Aorta (tissue), 5 donors: Measurements from ENCODE around the gene HBA2. TPM values are rescaled to one million over a fixed set of nuclear protein-coding genes. Genes with fewer than 3 reads are reported as not detected.
"Not testable (repeated sequence)": the region's sequence is repeated elsewhere in the genome, so short reads cannot be mapped to it uniquely, and the experiment has no call there.

Experiments
- ATAC-seq: fragments of 200-7000 bp; cut with Tn5 transposase; one replicate; pipeline ENCODE4 v1.9.1; 2022; ENCODE audit warnings: moderate library complexity; ENCODE audit not compliant: low FRiP score
- DNase-seq, 2 donors: peaks; one replicate each; pipeline ENCODE4 v3.0.0-alpha.2; 2020
- H3K27ac ChIP-seq, 2 donors: one replicate each; pipeline ENCODE4 v1.5.1; 2013; ENCODE audit warnings: low read length in 2 of 2, mild to moderate bottlenecking in 2 of 2, moderate library complexity in 2 of 2, control low read depth in 1 of 2, inconsistent platforms in 1 of 2, low read depth in 1 of 2
- H3K27me3 ChIP-seq, 2 donors: one replicate each; pipeline ENCODE4 v1.6.1; 2013; ENCODE audit warnings: control low read depth in 1 of 2, low read length in 1 of 2, mild to moderate bottlenecking in 1 of 2, moderate library complexity in 1 of 2; ENCODE audit not compliant: insufficient read depth in 2 of 2, control insufficient read depth in 1 of 2
- H3K36me3 ChIP-seq, 2 donors: one replicate each; pipeline ENCODE4 v1.6.1; 2013; ENCODE audit warnings: control low read depth in 1 of 2, low read length in 1 of 2, mild to moderate bottlenecking in 1 of 2; ENCODE audit not compliant: insufficient read depth in 2 of 2, control insufficient read depth in 1 of 2
- H3K4me1 ChIP-seq, 2 donors: one replicate each; pipeline ENCODE4 v1.6.1; 2013; ENCODE audit warnings: low read length in 2 of 2, control low read depth in 1 of 2, mild to moderate bottlenecking in 1 of 2, moderate library complexity in 1 of 2; ENCODE audit not compliant: insufficient read depth in 2 of 2, control insufficient read depth in 1 of 2
- H3K4me3 ChIP-seq, 2 donors: one replicate each; pipeline ENCODE4 v1.5.1; 2013; ENCODE audit warnings: low read length in 2 of 2, control low read depth in 1 of 2, mild to moderate bottlenecking in 1 of 2
- H3K9me3 ChIP-seq: one replicate; pipeline ENCODE4 v1.6.1; 2013; ENCODE audit warnings: mild to moderate bottlenecking, low read length; ENCODE audit not compliant: control insufficient read depth
- WGBS, 2 donors: extraction: QIAGEN DNeasy Blood & Tissue Kit; methylation state at CpG; one replicate each; pipeline ENCODE4 v1.1.7; 2013; 5-methylcytosine and 5-hydroxymethylcytosine counted together
- intact Hi-C, 2 donors: fragments of 100-400 bp; cut with DNase I; formaldehyde crosslinking; loops; one replicate each; pipeline versions ENCODE4 v1.14.2 to v1.15.0; 2022
- polyA plus RNA-seq, 2 donors: library from polyadenylated mRNA; stranded (reverse); fragments of 200-250 nt; gene quantifications; one replicate each; pipeline ENCODE4 v1.2.3, GENCODE V29; 2013
- total RNA-seq, 2 donors: library from RNA; stranded (reverse); fragmentation: NEBNext Ultra II Directional; extraction: Animal tissue kit (Norgen Biotek cat#: 25700); gene quantifications; one replicate each; pipeline ENCODE4 v1.2.1, GENCODE V29; 2021
- donor health status: healthy with polysubstance abuse.
- donor health status: Bipolar disorder and iron deficiency.
- donor health status: DM: no; HTN: no; CAD: no.
- donor health status: DM: no; HTN: no; CAD: no.
- donor health status: DM: yes; HTN: yes; CAD: no.

Gene HBA2
- total and polyA plus RNA-seq, 4 donors, result 30.6 to 1,265 (median 242) TPM

DNA sequence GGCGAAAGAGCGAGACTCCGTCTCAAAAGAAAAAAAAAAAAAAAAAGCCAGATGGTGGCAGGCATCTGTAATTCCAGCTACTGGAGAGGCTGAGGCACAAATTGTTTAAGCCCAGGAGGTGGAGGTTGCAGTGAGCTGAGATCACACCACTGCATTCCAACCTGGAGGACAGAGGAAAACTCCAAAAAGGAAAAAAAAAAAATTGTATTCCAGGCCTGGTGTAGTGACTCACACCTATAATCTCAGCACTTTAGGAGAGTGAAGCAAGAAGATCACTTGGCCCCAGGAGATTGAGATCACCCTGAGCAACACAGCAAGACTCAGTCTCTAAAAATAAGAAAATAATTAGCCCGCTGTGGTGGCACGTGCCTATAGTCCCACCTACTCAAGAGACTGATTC, 27.7 kb downstream of the HBA2 start:
- no peaks in the 10 kb centered on the region for H3K9me3 ChIP-seq
- no peaks in the 10 kb centered on the region for H3K27me3 ChIP-seq
- no peak for DNase-seq
- no peak overlapping the region for H3K27ac ChIP-seq
- H3K4me1 ChIP-seq, result no peaks in the 10 kb centered on the region
- WGBS, 2 donors, result 90 to 92% methylated on average over 5 of the region's 5 CpGs
- intact Hi-C loops, result no loop called here
- peaks cover 4 to 16% of the 10 kb centered on the region in 2 donors for H3K36me3 ChIP-seq
- no peak for ATAC-seq
- no peak overlapping the region for H3K4me3 ChIP-seq

GRCh38 chr16:203246-203645, 30.6 kb downstream of the HBA2 start:
- no peaks in the 10 kb centered on the region for H3K9me3 ChIP-seq
- intact Hi-C loops, result no loop called here
- no peaks in the 10 kb centered on the region for H3K27me3 ChIP-seq
- no peak overlapping the region for H3K27ac ChIP-seq
- ATAC-seq (no peak), DNase-seq (no peak)
- no peaks in the 10 kb centered on the region for H3K4me1 ChIP-seq
- 96 to 98% methylated on average over 4 of the region's 4 CpGs for WGBS, 2 donors
- H3K4me3 ChIP-seq, result no peak overlapping the region
- H3K36me3 ChIP-seq, result peaks cover 16 to 18% of the 10 kb centered on the region in 2 donors

DNA sequence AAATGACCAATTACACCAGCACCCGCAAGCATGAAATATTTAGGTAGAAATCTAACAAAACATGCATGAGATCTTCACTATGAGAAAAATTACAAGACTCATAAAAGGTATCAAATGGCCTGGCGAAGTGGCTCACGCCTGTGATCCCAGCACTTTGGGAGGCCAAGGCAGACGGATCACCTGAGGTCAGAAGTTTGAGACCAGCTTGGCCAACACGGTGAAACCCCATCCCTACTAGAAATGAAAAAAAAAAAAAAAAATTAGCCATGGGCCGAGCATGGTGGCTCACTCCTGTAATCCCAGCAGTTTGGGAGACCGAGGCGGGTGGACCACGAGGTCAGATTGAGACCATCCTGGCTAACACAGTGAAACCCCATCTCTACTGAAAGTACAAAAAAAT, 31.4 kb downstream of the HBA2 start:
- WGBS, 2 donors, result 94 to 98% methylated on average over 9 of the region's 9 CpGs
- H3K9me3 ChIP-seq, ATAC-seq, DNase-seq, intact Hi-C loops, H3K4me1 ChIP-seq, H3K27ac ChIP-seq, H3K4me3 ChIP-seq, H3K27me3 ChIP-seq: not testable (repeated sequence)
- peaks cover 13 to 16% of the 10 kb centered on the region in 2 donors for H3K36me3 ChIP-seq

GRCh38 chr16:209359-209758, 36.7 kb downstream of the HBA2 start:
- peaks cover 12 to 16% of the 10 kb centered on the region in 2 donors for H3K36me3 ChIP-seq
- ATAC-seq, H3K9me3 ChIP-seq, H3K4me1 ChIP-seq, H3K27ac ChIP-seq, H3K27me3 ChIP-seq, H3K4me3 ChIP-seq, intact Hi-C loops, DNase-seq: not testable (repeated sequence)
- 82 to 83% methylated on average over 4 of the region's 4 CpGs for WGBS, 2 donors

DNA sequence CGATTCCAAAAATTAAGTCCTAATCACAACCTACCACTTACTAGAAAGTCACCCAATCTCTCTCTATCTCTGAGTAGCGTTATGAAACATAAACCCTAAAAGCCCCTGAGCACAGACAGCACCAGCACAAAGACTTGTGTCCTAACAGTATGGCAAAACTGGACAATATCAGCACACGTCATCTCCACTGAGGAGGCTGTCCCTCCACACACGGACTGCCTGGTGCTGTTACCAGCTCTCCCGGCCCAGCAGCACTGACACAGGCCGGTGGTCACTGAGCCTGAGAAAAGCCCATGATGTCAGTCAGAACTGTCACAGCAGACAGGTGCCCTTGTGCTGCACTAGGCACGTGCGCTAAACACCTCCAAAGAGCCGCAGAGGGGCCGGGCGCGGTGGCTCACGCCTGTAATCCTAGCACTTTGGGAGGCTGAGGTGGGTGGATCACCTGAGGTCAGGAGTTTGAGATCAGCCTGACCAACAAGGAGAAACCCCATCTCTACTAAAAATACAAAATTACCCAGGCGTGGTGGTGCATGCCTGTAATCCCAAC, 39.0 kb downstream of the HBA2 start:
- intact Hi-C loops, ATAC-seq: not testable (repeated sequence)
- 88% methylated on average over 14 of the region's 14 CpGs for WGBS, 2 donors

GRCh38 chr16:212999-213398, 40.3 kb downstream of the HBA2 start:
- H3K4me3 ChIP-seq, result no peak overlapping the region
- DNase-seq (no peak), ATAC-seq (no peak)
- 87 to 92% methylated on average over 3 of the region's 3 CpGs for WGBS, 2 donors
- H3K27me3 ChIP-seq, result no peaks in the 10 kb centered on the region
- intact Hi-C loops, result no loop called here
- H3K4me1 ChIP-seq, result no peaks in the 10 kb centered on the region
- H3K27ac ChIP-seq, result no peak overlapping the region
- peaks cover 2 to 6% of the 10 kb centered on the region in 2 donors for H3K36me3 ChIP-seq
- no peaks in the 10 kb centered on the region for H3K9me3 ChIP-seq

More for the DNA sequence above, 39.0 kb downstream of the HBA2 start:
- H3K9me3 ChIP-seq, H3K27ac ChIP-seq, H3K4me1 ChIP-seq, H3K4me3 ChIP-seq, DNase-seq, H3K27me3 ChIP-seq: not testable (repeated sequence)
- peaks cover 2 to 11% of the 10 kb centered on the region in 2 donors for H3K36me3 ChIP-seq

DNA sequence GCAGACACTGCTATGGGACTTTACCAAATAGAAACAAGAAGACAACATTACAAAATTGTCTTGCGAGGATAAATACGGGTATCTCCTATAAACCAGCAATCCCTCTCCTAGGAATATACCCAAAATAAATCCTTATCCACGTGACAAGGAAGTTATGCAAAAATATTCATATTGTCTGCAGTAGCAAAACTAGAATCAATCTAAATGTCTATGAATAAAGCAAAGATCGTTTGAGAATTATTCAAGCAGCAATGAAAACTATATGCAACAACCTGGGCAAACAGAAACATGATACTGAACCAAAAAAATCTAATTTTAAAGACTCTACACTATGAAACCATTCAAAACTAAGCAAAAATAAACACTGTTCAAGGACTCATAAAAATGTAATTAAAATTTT, 47.3 kb downstream of the HBA2 start:
- H3K36me3 ChIP-seq, result peaks cover 2 to 6% of the 10 kb centered on the region in 2 donors
- H3K4me3 ChIP-seq, result no peak overlapping the region
- intact Hi-C loops, result no loop called here
- no peaks in the 10 kb centered on the region for H3K27me3 ChIP-seq
- H3K27ac ChIP-seq, result no peak overlapping the region
- no peaks in the 10 kb centered on the region for H3K4me1 ChIP-seq
- DNase-seq (no peak), ATAC-seq (no peak)
- H3K9me3 ChIP-seq, result no peaks in the 10 kb centered on the region
- WGBS, 2 donors, result 62 to 67% methylated on average over 4 of the region's 4 CpGs

Other genes with a start within 250 kb of the HBA2 start
- gene POLR3K, start 119.3 kb upstream of the HBA2 start, total RNA-seq, result 1 to 10 TPM; 6.0 to 6.1 TPM
- gene POLR3K, start 119.3 kb upstream of the HBA2 start, polyA plus RNA-seq, result 10 to 100 TPM in 1 of 2 donors, 1 to 10 TPM in 1; 8.5 to 10.9 TPM
- gene SNRNP25, start 119.0 kb upstream of the HBA2 start, total RNA-seq, result 10 to 100 TPM; 10.7 to 11.1 TPM
- gene SNRNP25, start 119.0 kb upstream of the HBA2 start, polyA plus RNA-seq, result 10 to 100 TPM; 18.5 to 32.2 TPM
- 10 to 100 TPM; 79.2 to 91.0 TPM for gene RHBDF1, start 100.2 kb upstream of the HBA2 start, total RNA-seq
- gene RHBDF1, start 100.2 kb upstream of the HBA2 start, polyA plus RNA-seq, result 100 to 1,000 TPM in 1 of 2 donors, 10 to 100 TPM in 1; 23.7 to 215 TPM
- gene MPG, start 94.7 kb upstream of the HBA2 start, total RNA-seq, result 10 to 100 TPM; 56.2 to 59.5 TPM
- 100 to 1,000 TPM in 1 of 2 donors, 10 to 100 TPM in 1; 88.7 to 213 TPM for gene MPG, start 94.7 kb upstream of the HBA2 start, polyA plus RNA-seq
- 10 to 100 TPM; 13.4 to 29.0 TPM for gene NPRL3, start 34.2 kb upstream of the HBA2 start, total RNA-seq
- 10 to 100 TPM in 1 of 2 donors, 1 to 10 TPM in 1; 5.8 to 16.3 TPM for gene NPRL3, start 34.2 kb upstream of the HBA2 start, polyA plus RNA-seq
- not detected for gene HBZ, start 20.2 kb upstream of the HBA2 start, total RNA-seq
- not detected for gene HBZ, start 20.2 kb upstream of the HBA2 start, polyA plus RNA-seq
- 1 to 10 TPM in 1 of 2 donors, not detected in 1; 3.1 TPM for gene HBM, start 6.9 kb upstream of the HBA2 start, total RNA-seq
- not detected for gene HBM, start 6.9 kb upstream of the HBA2 start, polyA plus RNA-seq
- gene HBA1, start 3.8 kb downstream of the HBA2 start, total RNA-seq, result 1,000 to 10,000 TPM in 1 of 2 donors, 100 to 1,000 TPM in 1; 559 to 1,337 TPM
- 1 to 10 TPM in 1 of 2 donors, not detected in 1; 8.0 TPM for gene HBA1, start 3.8 kb downstream of the HBA2 start, polyA plus RNA-seq
- not detected for gene HBQ1, start 7.6 kb downstream of the HBA2 start, total RNA-seq
- not detected for gene HBQ1, start 7.6 kb downstream of the HBA2 start, polyA plus RNA-seq
- gene LUC7L, start 56.6 kb downstream of the HBA2 start, total RNA-seq, result 10 to 100 TPM; 69.5 to 98.5 TPM
- gene LUC7L, start 56.6 kb downstream of the HBA2 start, polyA plus RNA-seq, result 100 to 1,000 TPM in 1 of 2 donors, 10 to 100 TPM in 1; 28.4 to 346 TPM
- 10 to 100 TPM; 58.0 to 60.7 TPM for gene FAM234A, start 61.9 kb downstream of the HBA2 start, total RNA-seq
- 10 to 100 TPM; 32.2 to 53.0 TPM for gene FAM234A, start 61.9 kb downstream of the HBA2 start, polyA plus RNA-seq
- gene RGS11, start 103.1 kb downstream of the HBA2 start, total RNA-seq, result 10 to 100 TPM in 1 of 2 donors, 1 to 10 TPM in 1; 3.3 to 35.2 TPM
- 10 to 100 TPM in 1 of 2 donors, 1 to 10 TPM in 1; 5.4 to 76.5 TPM for gene RGS11, start 103.1 kb downstream of the HBA2 start, polyA plus RNA-seq
- 1 to 10 TPM in 1 of 2 donors, not detected in 1; 3.1 TPM for gene ARHGDIG, start 107.7 kb downstream of the HBA2 start, total RNA-seq
- under 1 TPM in 1 of 2 donors, not detected in 1; 0.75 TPM for gene ARHGDIG, start 107.7 kb downstream of the HBA2 start, polyA plus RNA-seq
- 1 to 10 TPM in 1 of 2 donors, not detected in 1; 1.6 TPM for gene PDIA2, start 110.3 kb downstream of the HBA2 start, total RNA-seq
- 1 to 10 TPM; 5.3 to 6.3 TPM for gene PDIA2, start 110.3 kb downstream of the HBA2 start, polyA plus RNA-seq
- gene AXIN1, start 179.8 kb downstream of the HBA2 start, total RNA-seq, result 10 to 100 TPM; 17.0 to 19.8 TPM
- gene AXIN1, start 179.8 kb downstream of the HBA2 start, polyA plus RNA-seq, result 10 to 100 TPM in 1 of 2 donors, 1 to 10 TPM in 1; 9.1 to 14.2 TPM
- gene MRPL28, start 197.7 kb downstream of the HBA2 start, total RNA-seq, result 10 to 100 TPM; 35.5 to 38.0 TPM
- gene MRPL28, start 197.7 kb downstream of the HBA2 start, polyA plus RNA-seq, result 100 to 1,000 TPM in 1 of 2 donors, 10 to 100 TPM in 1; 42.6 to 107 TPM
- 10 to 100 TPM; 38.9 to 39.0 TPM for gene PGAP6, start 209.1 kb downstream of the HBA2 start, total RNA-seq
- 10 to 100 TPM; 27.4 to 41.4 TPM for gene PGAP6, start 209.1 kb downstream of the HBA2 start, polyA plus RNA-seq
- 10 to 100 TPM; 65.6 to 81.9 TPM for gene NME4, start 224.3 kb downstream of the HBA2 start, total RNA-seq
- 100 to 1,000 TPM in 1 of 2 donors, 10 to 100 TPM in 1; 95.5 to 128 TPM for gene NME4, start 224.3 kb downstream of the HBA2 start, polyA plus RNA-seq
- gene DECR2, start 229.0 kb downstream of the HBA2 start, total RNA-seq, result 10 to 100 TPM; 10.9 to 15.9 TPM
- gene DECR2, start 229.0 kb downstream of the HBA2 start, polyA plus RNA-seq, result 10 to 100 TPM; 16.2 to 21.8 TPM